HL-60 (cell line): ENCODE measurements around the gene HLA-DOB.

Experiments
- DNase-seq, 2 experiments: peaks; one replicate each; pipeline ENCODE4 v3.0.0-alpha.2; 2010 to 2020; ENCODE audit warnings: low read depth in 1 of 2, low spot score in 1 of 2
- H3K27ac ChIP-seq: fragments of 250-450 bp; sonication (Bioruptor Pico); replicated peaks from 2 replicates; pipeline ENCODE4 v1.5.1; 2020; ENCODE audit warnings: mild to moderate bottlenecking, moderate library complexity
- H3K27me3 ChIP-seq: fragments of 250-450 bp; sonication (Bioruptor Pico); 2 replicates; pipeline ENCODE4 v1.5.1; 2021; ENCODE audit warnings: mild to moderate bottlenecking, moderate library complexity; ENCODE audit not compliant: insufficient read depth, poor library complexity, severe bottlenecking
- H3K4me3 ChIP-seq: replicated peaks from 2 replicates; pipeline ENCODE4 v1.5.1; 2011; ENCODE audit warnings: mild to moderate bottlenecking, control low read depth, low read length; ENCODE audit not compliant: insufficient read depth
- GABPA ChIP-seq: IDR thresholded peaks from 2 replicates; pipeline ENCODE4 v1.6.1; 2012; ENCODE audit warnings: low read depth
- POLR2AphosphoS5 ChIP-seq: IDR thresholded peaks from 2 replicates; pipeline ENCODE4 v1.6.1; 2012; ENCODE audit warnings: low read depth
- SPI1 ChIP-seq: IDR thresholded peaks from 2 replicates; pipeline ENCODE4 v1.6.1; 2012; ENCODE audit warnings: low read depth, mild to moderate bottlenecking, borderline replicate concordance
- TF ChIP-seq, protein P1 (sequence below): IDR thresholded peaks from 2 replicates; pipeline ENCODE4 v1.6.1; 2012; ENCODE audit warnings: low read depth; ENCODE audit not compliant: insufficient replicate concordance
- TF ChIP-seq, protein P2 (sequence below): IDR thresholded peaks from one replicate; pipeline ENCODE4 v1.5.1; 2011; ENCODE audit warnings: low read length, control low read depth, inconsistent platforms; ENCODE audit not compliant: insufficient read depth

The HLA-DOB gene

DNA sequence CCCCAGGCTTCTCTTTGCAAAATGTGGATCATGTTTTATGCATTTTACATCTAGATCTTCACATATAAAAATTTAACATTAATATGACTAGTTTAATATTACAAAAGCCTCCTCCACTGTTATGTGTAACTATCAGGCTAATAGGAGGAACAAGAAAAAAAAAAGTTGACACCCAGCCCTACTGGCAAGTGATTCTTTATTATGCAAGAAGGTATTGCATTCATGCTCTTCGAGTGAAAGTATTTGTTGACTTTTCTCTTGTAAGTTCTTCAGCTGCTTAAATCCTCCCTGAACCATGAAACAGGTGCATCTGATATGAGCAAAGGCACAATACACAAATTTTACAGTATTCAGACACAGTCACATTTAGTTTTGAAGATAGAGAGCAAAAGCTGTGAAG is 52.8 kb downstream of the HLA-DOB start:
- no peak overlapping the region for H3K4me3 ChIP-seq
- peaks cover 5% of the 10 kb centered on the region for H3K27me3 ChIP-seq
- TF ChIP-seq, protein P1, sequence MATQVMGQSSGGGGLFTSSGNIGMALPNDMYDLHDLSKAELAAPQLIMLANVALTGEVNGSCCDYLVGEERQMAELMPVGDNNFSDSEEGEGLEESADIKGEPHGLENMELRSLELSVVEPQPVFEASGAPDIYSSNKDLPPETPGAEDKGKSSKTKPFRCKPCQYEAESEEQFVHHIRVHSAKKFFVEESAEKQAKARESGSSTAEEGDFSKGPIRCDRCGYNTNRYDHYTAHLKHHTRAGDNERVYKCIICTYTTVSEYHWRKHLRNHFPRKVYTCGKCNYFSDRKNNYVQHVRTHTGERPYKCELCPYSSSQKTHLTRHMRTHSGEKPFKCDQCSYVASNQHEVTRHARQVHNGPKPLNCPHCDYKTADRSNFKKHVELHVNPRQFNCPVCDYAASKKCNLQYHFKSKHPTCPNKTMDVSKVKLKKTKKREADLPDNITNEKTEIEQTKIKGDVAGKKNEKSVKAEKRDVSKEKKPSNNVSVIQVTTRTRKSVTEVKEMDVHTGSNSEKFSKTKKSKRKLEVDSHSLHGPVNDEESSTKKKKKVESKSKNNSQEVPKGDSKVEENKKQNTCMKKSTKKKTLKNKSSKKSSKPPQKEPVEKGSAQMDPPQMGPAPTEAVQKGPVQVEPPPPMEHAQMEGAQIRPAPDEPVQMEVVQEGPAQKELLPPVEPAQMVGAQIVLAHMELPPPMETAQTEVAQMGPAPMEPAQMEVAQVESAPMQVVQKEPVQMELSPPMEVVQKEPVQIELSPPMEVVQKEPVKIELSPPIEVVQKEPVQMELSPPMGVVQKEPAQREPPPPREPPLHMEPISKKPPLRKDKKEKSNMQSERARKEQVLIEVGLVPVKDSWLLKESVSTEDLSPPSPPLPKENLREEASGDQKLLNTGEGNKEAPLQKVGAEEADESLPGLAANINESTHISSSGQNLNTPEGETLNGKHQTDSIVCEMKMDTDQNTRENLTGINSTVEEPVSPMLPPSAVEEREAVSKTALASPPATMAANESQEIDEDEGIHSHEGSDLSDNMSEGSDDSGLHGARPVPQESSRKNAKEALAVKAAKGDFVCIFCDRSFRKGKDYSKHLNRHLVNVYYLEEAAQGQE: no peak
- TF ChIP-seq GABPA: no peak
- no peak for TF ChIP-seq SPI1
- TF ChIP-seq POLR2AphosphoS5: no peak
- TF ChIP-seq, protein P2, sequence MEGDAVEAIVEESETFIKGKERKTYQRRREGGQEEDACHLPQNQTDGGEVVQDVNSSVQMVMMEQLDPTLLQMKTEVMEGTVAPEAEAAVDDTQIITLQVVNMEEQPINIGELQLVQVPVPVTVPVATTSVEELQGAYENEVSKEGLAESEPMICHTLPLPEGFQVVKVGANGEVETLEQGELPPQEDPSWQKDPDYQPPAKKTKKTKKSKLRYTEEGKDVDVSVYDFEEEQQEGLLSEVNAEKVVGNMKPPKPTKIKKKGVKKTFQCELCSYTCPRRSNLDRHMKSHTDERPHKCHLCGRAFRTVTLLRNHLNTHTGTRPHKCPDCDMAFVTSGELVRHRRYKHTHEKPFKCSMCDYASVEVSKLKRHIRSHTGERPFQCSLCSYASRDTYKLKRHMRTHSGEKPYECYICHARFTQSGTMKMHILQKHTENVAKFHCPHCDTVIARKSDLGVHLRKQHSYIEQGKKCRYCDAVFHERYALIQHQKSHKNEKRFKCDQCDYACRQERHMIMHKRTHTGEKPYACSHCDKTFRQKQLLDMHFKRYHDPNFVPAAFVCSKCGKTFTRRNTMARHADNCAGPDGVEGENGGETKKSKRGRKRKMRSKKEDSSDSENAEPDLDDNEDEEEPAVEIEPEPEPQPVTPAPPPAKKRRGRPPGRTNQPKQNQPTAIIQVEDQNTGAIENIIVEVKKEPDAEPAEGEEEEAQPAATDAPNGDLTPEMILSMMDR: no peak
- DNase-seq: no peak
- H3K27ac ChIP-seq: no peak overlapping the region

DNA sequence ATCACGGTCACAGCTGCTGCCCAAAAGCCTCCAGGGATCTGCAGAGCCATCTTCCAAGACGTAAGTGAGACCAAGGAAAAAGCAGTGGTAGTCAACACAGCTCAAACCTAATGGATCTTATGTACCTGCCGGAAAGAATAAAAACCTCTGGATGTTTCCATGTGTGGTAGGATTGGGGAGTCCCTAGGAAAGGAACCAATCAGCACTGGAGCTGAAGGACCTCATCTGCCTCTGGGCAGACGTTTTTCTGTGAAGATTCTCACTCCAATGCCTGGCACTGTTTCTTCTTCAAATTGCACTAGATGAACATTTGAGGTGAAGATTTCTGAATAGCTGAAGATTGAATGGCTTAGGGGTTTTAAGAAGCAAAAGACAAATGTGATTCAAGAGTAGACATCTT is 53.4 kb downstream of the HLA-DOB start, which contains the start of gene HLA-DQB2:
HLA-DQB2 (minus strand) TSS at position 112 of the 400 bp plus-strand sequence; CDS start at position 50, 62 bp downstream.
- DNase-seq: no peak
- H3K4me3 ChIP-seq: no peak within 1 kb of the TSS
- TF ChIP-seq POLR2AphosphoS5 (no peak), GABPA (no peak), SPI1 (no peak)
- TF ChIP-seq, protein P1: no peak
- TF ChIP-seq, protein P2: no peak
- no peak within 1 kb of the TSS for H3K27ac ChIP-seq
- H3K27me3 ChIP-seq: peaks cover 5% of the 10 kb centered on the region
